NCI-H69 (cell line): Measurements from ENCODE around the gene AVEN.
"Not testable (repeated sequence)": the region's sequence is repeated elsewhere in the genome, so short reads cannot be mapped to it uniquely, and the experiment has no call there.

Experiments
- DNase-seq: peaks from one replicate; lab custom pipeline; 2025; lab: John Stamatoyannopoulos, UW

Gene AVEN

GRCh38 chr15:34039790-34040113 lies 748 bp upstream of the AVEN start:
- DNase-seq, result no peak

- peak; percentile 89 for DNase-seq
These were observed 757 bp downstream of the AVEN start for GRCh38 chr15:34038023-34038870.

GRCh38 chr15:34031987-34032760 lies 6.8 kb downstream of the AVEN start:
- no peak for DNase-seq

- DNase-seq, result no peak
These were observed 11.4 kb downstream of the AVEN start for GRCh38 chr15:34027606-34028005.

DNA sequence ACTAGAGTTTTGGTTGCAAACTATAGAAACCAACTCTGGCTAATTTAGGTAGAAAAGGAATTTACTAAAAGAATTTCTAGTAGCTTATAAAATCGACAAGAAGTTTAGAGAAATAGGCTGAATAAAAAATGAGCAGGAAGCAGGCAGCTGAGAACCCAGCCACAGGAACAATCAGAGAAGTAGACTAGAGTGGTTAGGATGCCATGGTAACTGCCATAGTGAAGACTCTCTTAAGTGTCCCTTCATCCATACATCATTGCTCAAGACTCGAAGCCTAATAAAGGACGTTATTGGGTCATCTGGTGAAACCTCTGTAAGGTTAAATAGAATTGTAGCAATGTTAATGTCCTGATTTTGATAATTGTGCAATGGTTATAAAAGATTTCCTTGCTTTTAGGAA lies 13.8 kb downstream of the AVEN start:
- no peak for DNase-seq

GRCh38 chr15:34023907-34024306 lies 15.1 kb downstream of the AVEN start:
- no peak for DNase-seq

DNA sequence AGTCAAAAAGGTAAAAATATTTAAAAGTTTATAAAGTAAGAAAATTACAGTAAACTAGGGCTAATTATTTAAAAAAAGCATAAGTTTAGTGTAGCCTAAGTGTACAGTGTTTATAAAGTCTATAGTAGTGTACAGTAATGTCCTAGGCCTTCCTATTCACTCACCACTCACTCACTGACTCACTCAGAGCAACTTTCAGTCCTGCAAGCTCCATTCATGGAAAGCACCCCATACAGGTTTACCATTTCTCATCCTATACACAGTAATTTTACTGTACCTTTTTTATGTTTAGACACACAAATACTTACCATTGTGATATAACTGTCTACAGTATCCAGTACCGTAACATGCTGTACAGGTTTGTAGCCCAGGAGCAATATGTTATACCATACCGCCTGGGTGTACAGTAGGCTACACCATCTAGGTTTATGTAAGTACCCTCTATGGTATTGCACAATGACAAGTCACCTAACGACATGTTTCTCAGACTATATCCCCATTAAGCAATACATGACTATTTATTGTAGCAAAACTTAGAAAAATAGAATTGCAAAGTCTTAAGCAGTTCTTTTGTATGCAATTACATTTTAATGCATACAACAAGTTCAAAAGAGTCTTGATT lies 19.5 kb downstream of the AVEN start:
- DNase-seq, result no peak

- not testable (repeated sequence) for DNase-seq
These were observed 20.3 kb downstream of the AVEN start for GRCh38 chr15:34018738-34019137.

- no peak for DNase-seq
These were observed 20.9 kb downstream of the AVEN start for GRCh38 chr15:34018021-34018645.

GRCh38 chr15:34014556-34014955 lies 24.4 kb downstream of the AVEN start:
- DNase-seq, result no peak

GRCh38 chr15:34013746-34014145 lies 25.3 kb downstream of the AVEN start:
- no peak for DNase-seq

- DNase-seq, result no peak
These were observed 26.5 kb downstream of the AVEN start for GRCh38 chr15:34012461-34013028.

GRCh38 chr15:34011481-34011880 lies 27.5 kb downstream of the AVEN start:
- no peak for DNase-seq

DNA sequence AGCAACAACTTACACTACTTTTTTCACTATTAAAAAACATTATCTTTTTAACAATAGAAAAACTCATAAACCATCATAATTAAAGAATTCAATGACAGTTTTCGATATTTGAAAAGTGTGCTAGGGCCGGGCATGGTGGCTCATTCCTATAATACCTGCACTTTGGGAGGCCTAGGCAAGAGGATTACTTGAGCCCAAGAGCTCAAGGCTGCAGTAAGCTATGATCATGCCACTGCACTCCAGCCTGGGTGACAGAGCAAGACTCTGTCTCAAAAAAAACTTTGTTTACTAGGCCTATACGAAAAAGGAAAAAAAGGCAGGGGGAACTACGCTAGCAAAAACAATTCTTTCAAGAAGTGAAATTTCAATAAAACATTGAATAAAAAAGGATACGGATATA lies 28.1 kb downstream of the AVEN start:
- no peak for DNase-seq

DNA sequence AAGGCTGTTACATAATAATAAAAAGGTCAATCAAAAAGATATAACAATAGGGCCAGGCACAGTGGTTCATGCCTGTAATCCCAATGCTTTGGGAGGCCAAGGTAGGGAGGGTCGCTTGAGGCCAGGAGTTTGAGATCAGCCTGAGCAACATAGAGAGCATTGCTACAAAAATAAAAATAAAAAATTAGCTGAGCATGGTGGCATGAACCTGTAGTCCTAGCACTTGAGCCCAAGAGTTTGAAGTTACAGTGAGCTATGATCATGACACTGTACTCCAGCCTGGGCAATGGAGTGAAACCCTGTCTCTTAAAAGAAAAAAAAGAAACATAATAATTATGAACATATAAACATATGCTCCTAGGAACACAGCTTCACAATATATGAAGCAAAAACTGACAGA lies 29.3 kb downstream of the AVEN start:
- no peak for DNase-seq

DNA sequence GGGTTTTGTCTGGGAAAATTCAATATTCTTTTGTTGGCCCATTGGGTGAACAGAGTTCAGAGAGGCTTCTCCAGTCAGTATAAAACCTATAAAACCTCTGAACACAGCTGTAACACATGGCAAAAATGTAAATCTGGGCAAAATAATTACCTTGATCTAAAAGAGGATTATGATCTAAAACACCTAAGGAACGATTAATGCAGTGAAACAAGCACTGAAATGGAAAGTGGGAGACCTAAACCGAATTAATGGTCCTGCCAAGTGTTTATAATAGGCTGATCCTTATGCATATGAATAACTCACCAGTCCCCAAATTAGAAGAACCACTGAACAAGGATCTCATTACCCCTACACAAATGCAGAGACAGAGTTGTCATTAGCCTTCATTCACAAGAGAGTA lies 32.6 kb downstream of the AVEN start:
- DNase-seq, result no peak

GRCh38 chr15:34001536-34001935 lies 37.5 kb downstream of the AVEN start:
- no peak for DNase-seq

- DNase-seq, result not testable (repeated sequence)
These were observed 43.3 kb downstream of the AVEN start for GRCh38 chr15:33995666-33996065.

GRCh38 chr15:33994005-33994615 lies 44.9 kb downstream of the AVEN start:
- peak; percentile 58 for DNase-seq

- no peak for DNase-seq
These were observed 50.6 kb downstream of the AVEN start for GRCh38 chr15:33988384-33988783.

DNA sequence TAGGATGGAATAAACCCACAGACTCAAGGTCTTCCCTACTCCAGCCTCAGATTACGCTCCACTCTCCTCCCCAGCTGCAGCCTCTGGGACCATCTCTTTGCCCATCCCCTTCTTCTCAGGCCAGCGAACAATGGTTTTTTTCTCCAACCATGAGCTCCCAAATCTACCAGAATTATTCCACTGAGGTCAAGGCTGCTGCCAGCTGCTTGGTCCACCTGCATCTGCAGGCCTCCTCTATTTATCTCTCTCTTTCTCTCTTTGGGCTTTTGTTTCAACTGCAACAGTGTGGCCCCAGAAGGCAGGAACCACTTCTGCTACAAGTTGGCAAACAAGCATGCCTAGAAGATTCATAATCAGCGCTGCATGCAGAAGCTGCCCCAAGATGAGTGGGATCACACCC lies 51.6 kb downstream of the AVEN start:
- no peak for DNase-seq

DNA sequence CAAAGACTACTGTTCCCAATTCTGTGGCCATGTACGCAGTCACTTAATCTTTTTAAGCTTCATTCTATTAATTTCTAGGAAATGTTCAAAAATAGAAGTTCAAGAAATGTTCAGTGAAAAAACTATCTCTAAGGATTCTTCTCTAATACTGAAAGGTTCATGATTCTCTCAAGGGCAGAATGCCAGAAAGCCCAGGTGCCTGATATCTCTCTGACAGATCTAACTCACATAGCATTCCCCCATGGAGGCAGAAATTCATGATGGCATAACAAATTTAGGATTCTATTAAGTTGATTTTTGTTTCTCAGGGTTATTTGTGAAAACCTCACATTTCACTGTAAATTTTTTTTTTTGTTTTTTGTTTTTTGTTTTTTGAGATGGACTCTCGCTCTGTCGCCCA lies 53.3 kb downstream of the AVEN start:
- no peak for DNase-seq
